MM.1S (cell line): ENCODE data around the gene ABCC11.

Experiments
- DNase-seq: peaks from one replicate; pipeline ENCODE4 v3.0.0-alpha.2; 2015
- H2AFZ ChIP-seq: fragments of 300-600 bp; sonication (generic); 2 replicates; pipeline ENCODE4 v1.6.0; 2016; ENCODE audit warnings: antibody characterized with exemption, low read length
- H3F3A ChIP-seq: fragments of 300-600 bp; sonication (generic); 2 replicates; pipeline ENCODE4 v1.6.1; 2016; ENCODE audit warnings: mild to moderate bottlenecking, antibody characterized with exemption, low read length, moderate library complexity, mixed read lengths; ENCODE audit not compliant: insufficient read depth
- H3K27ac ChIP-seq: fragments of 300-600 bp; sonication (generic); 2 replicates; pipeline ENCODE4 v1.5.1; 2016; ENCODE audit warnings: mild to moderate bottlenecking, low read length
- H3K27me3 ChIP-seq: fragments of 300-600 bp; sonication (generic); replicated peaks from 2 replicates; pipeline ENCODE4 v1.6.0; 2016; ENCODE audit warnings: low read length; ENCODE audit not compliant: insufficient read depth
- H3K36me3 ChIP-seq: fragments of 300-600 bp; sonication (generic); replicated peaks from 2 replicates; pipeline ENCODE4 v1.6.1; 2016; ENCODE audit warnings: mild to moderate bottlenecking, low read length, mixed read lengths; ENCODE audit not compliant: insufficient read depth
- H3K4me1 ChIP-seq: fragments of 300-600 bp; sonication (generic); 2 replicates; pipeline ENCODE4 v1.6.1; 2016; ENCODE audit warnings: low read length, mixed read lengths
- H3K4me2 ChIP-seq: fragments of 300-600 bp; sonication (generic); 2 replicates; pipeline ENCODE4 v1.6.0; 2016; ENCODE audit warnings: low read depth, low read length
- H3K4me3 ChIP-seq: fragments of 300-600 bp; sonication (generic); 2 replicates; pipeline ENCODE4 v1.5.1; 2016; ENCODE audit warnings: low read length, mixed read lengths
- H3K79me2 ChIP-seq: fragments of 300-600 bp; sonication (generic); 2 replicates; pipeline ENCODE4 v1.6.1; 2016; ENCODE audit warnings: mixed run types, low read length, mixed read lengths
- H3K9ac ChIP-seq: fragments of 300-600 bp; sonication (generic); 2 replicates; pipeline ENCODE4 v1.6.1; 2016; ENCODE audit warnings: low read length, mixed read lengths
- H3K9me2 ChIP-seq: fragments of 300-600 bp; sonication (generic); replicated peaks from 2 replicates; pipeline ENCODE4 v1.6.1; 2016; ENCODE audit warnings: mild to moderate bottlenecking, low read length, mixed read lengths; ENCODE audit not compliant: insufficient read depth
- H3K9me3 ChIP-seq: fragments of 300-600 bp; sonication (generic); replicated peaks from 2 replicates; pipeline ENCODE4 v1.6.1; 2016; ENCODE audit warnings: mild to moderate bottlenecking, low read length, mixed read lengths; ENCODE audit not compliant: insufficient read depth
- H4K20me1 ChIP-seq: fragments of 300-600 bp; sonication (generic); 2 replicates; pipeline ENCODE4 v1.6.1; 2016; ENCODE audit warnings: mild to moderate bottlenecking, low read length, moderate library complexity, mixed read lengths; ENCODE audit not compliant: insufficient read depth
- EZH2 ChIP-seq: fragments of 300-600 bp; sonication (generic); optimal IDR thresholded peaks from 2 replicates; pipeline ENCODE3; 2017; ENCODE audit warnings: low read depth, mild to moderate bottlenecking, antibody characterized with exemption, low read length, mixed read lengths
- EZH2phosphoT487 ChIP-seq: fragments of 300-600 bp; sonication (generic); IDR thresholded peaks from 2 replicates; pipeline ENCODE4 v1.6.1; 2018; ENCODE audit warnings: antibody characterized with exemption, low read length
- TF ChIP-seq, protein P1 (sequence below): fragments of 300-600 bp; sonication (generic); IDR thresholded peaks from 2 replicates; pipeline ENCODE4 v1.5.1; 2016; ENCODE audit warnings: antibody characterized with exemption, low read length, mixed read lengths

Gene ABCC11

DNA sequence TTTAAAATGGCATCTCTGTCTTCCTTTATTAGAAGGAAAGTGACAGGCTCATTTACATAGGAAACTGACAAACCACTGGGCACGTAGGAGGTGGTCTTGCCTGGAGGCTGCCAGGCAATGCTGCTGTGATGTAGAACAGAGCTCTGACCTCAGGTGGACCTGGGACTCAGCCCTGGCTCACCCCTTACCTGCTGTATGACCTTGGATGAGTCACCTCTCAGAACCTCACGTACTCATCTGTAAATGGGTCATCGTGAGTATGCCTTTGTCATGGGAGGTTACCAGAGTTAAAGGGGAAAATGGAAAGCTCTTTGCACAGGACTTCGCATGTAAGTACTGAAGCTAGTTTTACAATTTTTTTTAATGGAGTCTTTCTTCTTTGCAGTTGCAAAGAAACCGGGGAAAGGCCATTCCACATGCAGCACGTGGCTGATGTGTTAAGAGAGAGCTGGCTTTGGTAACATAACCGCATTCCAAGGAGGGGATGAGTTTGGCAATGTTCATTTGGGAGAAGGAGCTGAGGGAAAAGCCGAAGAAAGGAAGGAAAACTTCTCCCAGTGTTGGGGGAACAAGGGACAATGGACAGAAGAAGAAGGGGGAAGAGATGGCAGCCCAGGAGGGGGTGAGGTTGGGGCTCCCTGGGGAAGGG, 40.6 kb downstream of the ABCC11 start:
- TF ChIP-seq EZH2: no peak
- TF ChIP-seq, protein P1, sequence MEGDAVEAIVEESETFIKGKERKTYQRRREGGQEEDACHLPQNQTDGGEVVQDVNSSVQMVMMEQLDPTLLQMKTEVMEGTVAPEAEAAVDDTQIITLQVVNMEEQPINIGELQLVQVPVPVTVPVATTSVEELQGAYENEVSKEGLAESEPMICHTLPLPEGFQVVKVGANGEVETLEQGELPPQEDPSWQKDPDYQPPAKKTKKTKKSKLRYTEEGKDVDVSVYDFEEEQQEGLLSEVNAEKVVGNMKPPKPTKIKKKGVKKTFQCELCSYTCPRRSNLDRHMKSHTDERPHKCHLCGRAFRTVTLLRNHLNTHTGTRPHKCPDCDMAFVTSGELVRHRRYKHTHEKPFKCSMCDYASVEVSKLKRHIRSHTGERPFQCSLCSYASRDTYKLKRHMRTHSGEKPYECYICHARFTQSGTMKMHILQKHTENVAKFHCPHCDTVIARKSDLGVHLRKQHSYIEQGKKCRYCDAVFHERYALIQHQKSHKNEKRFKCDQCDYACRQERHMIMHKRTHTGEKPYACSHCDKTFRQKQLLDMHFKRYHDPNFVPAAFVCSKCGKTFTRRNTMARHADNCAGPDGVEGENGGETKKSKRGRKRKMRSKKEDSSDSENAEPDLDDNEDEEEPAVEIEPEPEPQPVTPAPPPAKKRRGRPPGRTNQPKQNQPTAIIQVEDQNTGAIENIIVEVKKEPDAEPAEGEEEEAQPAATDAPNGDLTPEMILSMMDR: no peak
- no peak for TF ChIP-seq EZH2phosphoT487
- no peaks in the 10 kb centered on the region for H3F3A ChIP-seq
- H3K9me3 ChIP-seq: no peaks in the 10 kb centered on the region
- H2AFZ ChIP-seq: no peak overlapping the region
- no peak overlapping the region for H3K9ac ChIP-seq
- H3K27me3 ChIP-seq: no peaks in the 10 kb centered on the region
- no peak overlapping the region for H3K4me2 ChIP-seq
- H3K4me3 ChIP-seq: no peak overlapping the region
- no peaks in the 10 kb centered on the region for H3K9me2 ChIP-seq
- H4K20me1 ChIP-seq: no peaks in the 10 kb centered on the region
- H3K79me2 ChIP-seq: no peaks in the 10 kb centered on the region
- no peaks in the 10 kb centered on the region for H3K4me1 ChIP-seq
- no peaks in the 10 kb centered on the region for H3K36me3 ChIP-seq
- no peak overlapping the region for H3K27ac ChIP-seq
- no peak for DNase-seq

DNA sequence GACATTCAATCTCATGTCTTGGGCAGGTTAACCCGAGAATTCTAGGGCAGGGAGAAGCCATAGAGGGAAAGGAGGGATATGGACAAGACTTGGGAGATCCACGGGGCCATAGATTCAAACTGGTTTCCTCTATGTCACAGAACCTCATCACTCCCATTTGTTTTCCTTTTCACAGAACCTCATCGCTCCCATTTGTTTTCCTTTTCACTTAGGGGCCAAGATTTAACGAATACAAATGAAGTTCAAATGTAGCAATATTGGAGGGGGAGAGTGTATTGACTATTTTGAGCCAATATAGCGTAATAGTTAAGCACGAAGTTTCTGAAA, 42.6 kb downstream of the ABCC11 start:
- no peaks in the 10 kb centered on the region for H3K36me3 ChIP-seq
- no peaks in the 10 kb centered on the region for H3K27me3 ChIP-seq
- no peak for TF ChIP-seq EZH2phosphoT487
- TF ChIP-seq, protein P1: no peak
- no peak for TF ChIP-seq EZH2
- no peak overlapping the region for H3K9ac ChIP-seq
- H3K9me2 ChIP-seq: no peaks in the 10 kb centered on the region
- H4K20me1 ChIP-seq: no peaks in the 10 kb centered on the region
- DNase-seq: no peak
- no peaks in the 10 kb centered on the region for H3F3A ChIP-seq
- no peak overlapping the region for H2AFZ ChIP-seq
- no peak overlapping the region for H3K4me2 ChIP-seq
- H3K27ac ChIP-seq: no peak overlapping the region
- no peak overlapping the region for H3K4me3 ChIP-seq
- no peaks in the 10 kb centered on the region for H3K4me1 ChIP-seq
- H3K9me3 ChIP-seq: no peaks in the 10 kb centered on the region
- no peaks in the 10 kb centered on the region for H3K79me2 ChIP-seq

DNA sequence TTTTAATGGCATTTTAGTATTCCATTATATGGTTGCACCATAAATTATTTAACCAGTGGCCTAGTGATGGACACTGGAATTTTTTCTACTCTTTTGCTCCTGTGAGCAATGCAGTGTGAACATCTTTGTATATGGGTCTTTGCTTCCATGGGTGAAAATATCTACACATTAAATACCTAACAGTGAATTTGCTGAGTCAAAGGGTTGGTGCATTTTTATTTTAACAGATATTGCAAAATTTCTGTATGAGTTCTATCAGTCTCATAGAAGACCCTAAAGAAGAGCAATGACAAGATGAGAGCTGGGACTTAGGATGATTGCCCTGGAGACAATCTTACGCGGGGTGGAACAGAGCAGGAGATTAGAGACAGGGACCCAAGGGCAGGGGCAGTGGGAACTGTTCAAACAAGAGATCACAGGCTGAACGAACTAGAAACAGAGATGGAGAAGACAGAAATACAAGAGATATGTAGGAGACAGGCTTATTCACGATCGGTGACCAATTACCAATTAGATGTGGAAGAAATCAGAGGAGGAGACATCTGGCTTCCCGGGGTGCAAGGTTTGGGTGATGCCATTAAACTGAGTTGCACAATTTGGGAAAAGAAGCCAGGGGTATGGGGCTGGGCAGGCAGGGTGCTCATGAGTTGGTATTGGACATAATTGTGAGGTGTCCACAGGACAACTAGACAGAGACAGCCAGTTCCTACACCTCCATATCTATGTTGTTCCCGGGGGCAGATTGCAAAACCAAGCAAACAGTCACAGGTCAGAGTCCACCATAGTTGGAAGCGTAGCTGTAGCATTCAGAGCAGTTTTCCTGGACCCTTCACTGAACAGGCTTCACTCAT, 43.1 kb downstream of the ABCC11 start:
- Histone ChIP-seq H3K27me3 (no peaks in the 10 kb centered on the region), H3K4me3 (no peak overlapping the region)
- TF ChIP-seq EZH2phosphoT487 (no peak), EZH2 (no peak)
- TF ChIP-seq, protein P1: no peak

More for the DNA sequence above, 43.1 kb downstream of the ABCC11 start:
- no peak for DNase-seq
- H2AFZ ChIP-seq: no peak overlapping the region
- no peak overlapping the region for H3K27ac ChIP-seq
- H3K4me2 ChIP-seq: no peak overlapping the region
- no peaks in the 10 kb centered on the region for H3F3A ChIP-seq
- no peaks in the 10 kb centered on the region for H4K20me1 ChIP-seq
- H3K9ac ChIP-seq: no peak overlapping the region
- no peaks in the 10 kb centered on the region for H3K36me3 ChIP-seq
- H3K9me3 ChIP-seq: no peaks in the 10 kb centered on the region
- H3K79me2 ChIP-seq: no peaks in the 10 kb centered on the region
- no peaks in the 10 kb centered on the region for H3K9me2 ChIP-seq
- H3K4me1 ChIP-seq: no peaks in the 10 kb centered on the region
